UCSD-AML1 (cell line): Measurements from ENCODE around the gene MEIOB.

Source experiments
- DNase-seq: peaks from one replicate; lab custom pipeline; 2025; ENCODE audit not compliant: unreplicated experiment; lab: John Stamatoyannopoulos, UW

The MEIOB gene

GRCh38 chr16:1832838-1833454, 39.0 kb downstream of the MEIOB start:
- DNase-seq = no peak

GRCh38 chr16:1831186-1832075, 40.5 kb downstream of the MEIOB start:
- DNase-seq = no peak

GRCh38 chr16:1830213-1830612, 41.8 kb downstream of the MEIOB start:
- no peak for DNase-seq

GRCh38 chr16:1828645-1829410, 43.1 kb downstream of the MEIOB start:
- no peak for DNase-seq

GRCh38 chr16:1826691-1827573, 45.0 kb downstream of the MEIOB start, which contains the start of the genes FAHD1 and HAGH:
Gene FAHD1, plus strand, starts transcription at chr16:1827206. Its CDS starts 33 bp downstream, at chr16:1827239.
Gene HAGH, minus strand, starts transcription at chr16:1826825. Its CDS starts 38 bp downstream, at chr16:1826787.
- peak; percentile 91 for DNase-seq

GRCh38 chr16:1825864-1826690, 45.9 kb downstream of the MEIOB start:
- peak; percentile 76 for DNase-seq

GRCh38 chr16:1825381-1825863, 46.5 kb downstream of the MEIOB start:
- DNase-seq = no peak

GRCh38 chr16:1823821-1824220, 48.1 kb downstream of the MEIOB start:
- DNase-seq = peak; percentile 39

GRCh38 chr16:1822801-1823200, 49.2 kb downstream of the MEIOB start:
- DNase-seq = no peak

GRCh38 chr16:1821861-1822611, 49.9 kb downstream of the MEIOB start:
- no peak for DNase-seq

GRCh38 chr16:1820946-1821290, 51.0 kb downstream of the MEIOB start:
- no peak for DNase-seq

- no peak for DNase-seq
Measured at GRCh38 chr16:1820096-1820945, 51.6 kb downstream of the MEIOB start.

- no peak for DNase-seq
Measured at GRCh38 chr16:1819611-1820010, 52.4 kb downstream of the MEIOB start.

GRCh38 chr16:1818873-1819525, 53.0 kb downstream of the MEIOB start:
- no peak for DNase-seq

- no peak for DNase-seq
Measured at GRCh38 chr16:1818204-1818872, 53.6 kb downstream of the MEIOB start.

GRCh38 chr16:1817716-1818115, 54.2 kb downstream of the MEIOB start:
- DNase-seq = no peak

- no peak for DNase-seq
Measured at GRCh38 chr16:1817276-1817589, 54.7 kb downstream of the MEIOB start.
